ENCODE measurements around the gene OLFM3.

GRCh38 chr1:101975371-101975770 is 21.4 kb downstream of the OLFM3 start:
- TF ChIP-seq CTCF (IDR thresholded peaks at IDR 0.05), result no peak
- TF ChIP-seq POLR2A (IDR thresholded peaks at IDR 0.05), result no peak
